GM21717 (cell line): ENCODE results near the gene ACOT12.
"Not testable (repeated sequence)": the region's sequence is repeated elsewhere in the genome, so short reads cannot be mapped to it uniquely, and the experiment has no call there.

ENCODE experiments used
- ATAC-seq: cut with Tn5 transposase; IDR thresholded peaks from one replicate; pipeline ENCODE4 v1.9.1; 2021; ENCODE audit warnings: mild to moderate bottlenecking, moderate library complexity; ENCODE audit not compliant: unreplicated experiment

Gene ACOT12

GRCh38 chr5:81393783-81394718 lies at the start of gene ACOT12:
Gene ACOT12 (minus strand): TSS chr5:81394134. CDS start chr5:81394114, 20 bp downstream.
- no peak for ATAC-seq

- ATAC-seq, result no peak
Measured at GRCh38 chr5:81435023-81435422, 41.1 kb upstream of the ACOT12 start.

GRCh38 chr5:81429985-81430384 lies 36.1 kb upstream of the ACOT12 start:
- ATAC-seq, result no peak

- ATAC-seq, result no peak
Measured at GRCh38 chr5:81429363-81429762, 35.4 kb upstream of the ACOT12 start.

GRCh38 chr5:81428861-81429260 lies 34.9 kb upstream of the ACOT12 start:
- no peak for ATAC-seq

GRCh38 chr5:81428446-81428845 lies 34.5 kb upstream of the ACOT12 start:
- no peak for ATAC-seq

- no peak for ATAC-seq
Measured at GRCh38 chr5:81427566-81427965, 33.6 kb upstream of the ACOT12 start.

- ATAC-seq, result no peak
Measured at GRCh38 chr5:81426359-81427030, 32.6 kb upstream of the ACOT12 start.

- ATAC-seq, result no peak
Measured at GRCh38 chr5:81425569-81425968, 31.6 kb upstream of the ACOT12 start.

- no peak for ATAC-seq
Measured at GRCh38 chr5:81424728-81425127, 30.8 kb upstream of the ACOT12 start.

- ATAC-seq, result no peak
Measured at GRCh38 chr5:81422671-81423070, 28.7 kb upstream of the ACOT12 start.

- ATAC-seq, result no peak
Measured at GRCh38 chr5:81420039-81420667, 26.2 kb upstream of the ACOT12 start.

GRCh38 chr5:81418606-81419005 lies 24.7 kb upstream of the ACOT12 start:
- no peak for ATAC-seq

GRCh38 chr5:81417052-81417451 lies 23.1 kb upstream of the ACOT12 start:
- ATAC-seq, result no peak

- no peak for ATAC-seq
Measured at GRCh38 chr5:81409896-81410295, 16.0 kb upstream of the ACOT12 start.

GRCh38 chr5:81409361-81409760 lies 15.4 kb upstream of the ACOT12 start:
- no peak for ATAC-seq

- ATAC-seq, result no peak
Measured at GRCh38 chr5:81408496-81408895, 14.6 kb upstream of the ACOT12 start.

GRCh38 chr5:81407811-81408210 lies 13.9 kb upstream of the ACOT12 start:
- not testable (repeated sequence) for ATAC-seq

GRCh38 chr5:81405126-81405891 lies 11.4 kb upstream of the ACOT12 start:
- no peak for ATAC-seq

- ATAC-seq, result no peak
Measured at GRCh38 chr5:81402192-81402930, 8.4 kb upstream of the ACOT12 start.
